K562 treated with DMSO at 1 percent for 24 hours (cell line): Measurements from ENCODE around the gene ASTN2. TPM values are rescaled to one million over a fixed set of nuclear protein-coding genes. Genes with fewer than 3 reads are reported as not detected.

Experiments used
- total RNA-seq: library from RNA; unstranded; fragments of 300-600 nt; gene quantifications from 2 replicates; pipeline ENCODE4 v1.2.3, GENCODE V29; 2022; ENCODE audit warnings: low read depth; ENCODE audit not compliant: insufficient read depth

ASTN2 gene, protein sequence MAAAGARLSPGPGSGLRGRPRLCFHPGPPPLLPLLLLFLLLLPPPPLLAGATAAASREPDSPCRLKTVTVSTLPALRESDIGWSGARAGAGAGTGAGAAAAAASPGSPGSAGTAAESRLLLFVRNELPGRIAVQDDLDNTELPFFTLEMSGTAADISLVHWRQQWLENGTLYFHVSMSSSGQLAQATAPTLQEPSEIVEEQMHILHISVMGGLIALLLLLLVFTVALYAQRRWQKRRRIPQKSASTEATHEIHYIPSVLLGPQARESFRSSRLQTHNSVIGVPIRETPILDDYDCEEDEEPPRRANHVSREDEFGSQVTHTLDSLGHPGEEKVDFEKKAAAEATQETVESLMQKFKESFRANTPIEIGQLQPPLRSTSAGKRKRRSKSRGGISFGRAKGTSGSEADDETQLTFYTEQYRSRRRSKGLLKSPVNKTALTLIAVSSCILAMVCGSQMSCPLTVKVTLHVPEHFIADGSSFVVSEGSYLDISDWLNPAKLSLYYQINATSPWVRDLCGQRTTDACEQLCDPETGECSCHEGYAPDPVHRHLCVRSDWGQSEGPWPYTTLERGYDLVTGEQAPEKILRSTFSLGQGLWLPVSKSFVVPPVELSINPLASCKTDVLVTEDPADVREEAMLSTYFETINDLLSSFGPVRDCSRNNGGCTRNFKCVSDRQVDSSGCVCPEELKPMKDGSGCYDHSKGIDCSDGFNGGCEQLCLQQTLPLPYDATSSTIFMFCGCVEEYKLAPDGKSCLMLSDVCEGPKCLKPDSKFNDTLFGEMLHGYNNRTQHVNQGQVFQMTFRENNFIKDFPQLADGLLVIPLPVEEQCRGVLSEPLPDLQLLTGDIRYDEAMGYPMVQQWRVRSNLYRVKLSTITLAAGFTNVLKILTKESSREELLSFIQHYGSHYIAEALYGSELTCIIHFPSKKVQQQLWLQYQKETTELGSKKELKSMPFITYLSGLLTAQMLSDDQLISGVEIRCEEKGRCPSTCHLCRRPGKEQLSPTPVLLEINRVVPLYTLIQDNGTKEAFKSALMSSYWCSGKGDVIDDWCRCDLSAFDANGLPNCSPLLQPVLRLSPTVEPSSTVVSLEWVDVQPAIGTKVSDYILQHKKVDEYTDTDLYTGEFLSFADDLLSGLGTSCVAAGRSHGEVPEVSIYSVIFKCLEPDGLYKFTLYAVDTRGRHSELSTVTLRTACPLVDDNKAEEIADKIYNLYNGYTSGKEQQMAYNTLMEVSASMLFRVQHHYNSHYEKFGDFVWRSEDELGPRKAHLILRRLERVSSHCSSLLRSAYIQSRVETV (N-terminal part only)
- total RNA-seq: 1.4 and 2.5 TPM in 2 replicates

DNA sequence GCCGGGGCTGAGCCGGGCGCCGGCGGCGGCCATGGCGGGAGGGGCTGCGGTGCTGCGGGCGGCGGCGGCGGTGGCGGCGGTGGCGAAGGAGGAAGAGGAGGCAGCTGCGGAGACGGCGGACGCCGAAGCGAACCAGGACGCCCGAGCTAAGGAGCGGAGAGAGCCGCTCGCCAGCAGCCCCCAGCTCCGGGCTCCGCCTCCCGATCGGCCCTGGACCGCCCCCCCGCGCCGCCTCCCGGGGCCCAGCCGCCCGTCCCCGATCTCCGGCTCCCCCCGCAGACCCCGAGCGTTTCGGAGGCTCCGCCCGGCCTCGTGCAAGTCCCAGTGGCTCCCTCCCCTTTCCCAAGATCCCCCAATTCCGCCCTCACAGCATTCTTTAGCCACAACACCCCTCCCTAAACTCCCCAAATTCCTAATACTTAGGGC, at the start of gene ASTN2:
Gene ASTN2 (minus strand): TSS at position 152 of the 426 bp plus-strand sequence. CDS start 119 bp downstream, at position 33.

DNA sequence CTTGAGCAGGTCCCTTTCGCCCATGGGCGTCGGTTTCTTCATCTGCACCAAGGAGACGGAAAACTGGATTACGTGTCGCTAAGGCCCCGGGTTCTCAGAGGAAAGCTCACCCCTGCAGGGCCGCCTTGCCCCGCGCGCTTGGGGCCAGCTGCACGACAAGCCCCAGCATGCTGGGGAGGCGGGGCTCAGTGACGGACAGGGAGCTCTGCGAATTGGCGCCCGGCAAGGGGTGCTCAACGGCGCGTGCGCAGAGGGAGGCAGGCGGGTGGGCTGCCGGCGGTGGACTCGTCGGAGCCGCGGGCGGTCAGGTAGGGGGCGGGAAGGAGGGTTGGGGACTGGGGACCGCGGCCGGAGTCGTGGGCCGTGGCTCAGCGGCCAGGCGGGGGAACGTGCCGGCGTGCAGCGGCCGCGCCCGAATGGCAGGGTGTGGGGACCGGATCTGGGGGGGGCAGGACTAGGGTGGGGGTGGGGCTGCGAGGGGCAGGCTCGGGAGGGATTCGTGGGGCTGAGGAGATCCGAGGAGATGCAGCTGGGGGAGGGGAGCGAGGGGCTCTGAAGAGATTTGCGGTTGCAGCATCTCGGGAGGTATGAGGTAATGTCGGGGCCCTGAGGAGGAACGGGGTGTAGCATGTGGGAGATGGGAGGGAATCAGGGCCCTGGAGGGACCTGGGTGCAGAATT, 727.6 kb downstream of the ASTN2 start, which contains the start of gene TRIM32:
Gene TRIM32 (plus strand): TSS at position 232 of the 680 bp plus-strand sequence. CDS start 10,438 bp downstream, outside the sequence.

